Fibroblast of lung (primary cell): ENCODE results near the gene TXK. TPM values are rescaled to one million over a fixed set of nuclear protein-coding genes. Genes with fewer than 3 reads are reported as not detected.

ENCODE experiments used
- DNase-seq, 2 donors: peaks; one replicate each; pipeline versions ENCODE4 v3.0.0 to v3.0.0-alpha.2; 2010; ENCODE audit warnings: low read depth in 2 of 2
- H2AFZ ChIP-seq: 2 replicates; pipeline ENCODE4 v1.5.1; 2012; ENCODE audit warnings: low read length, control low read depth, inconsistent platforms
- H3K27ac ChIP-seq: 2 replicates; pipeline ENCODE4 v1.5.1; 2011; ENCODE audit warnings: low read length, control low read depth; ENCODE audit not compliant: insufficient read depth
- H3K27me3 ChIP-seq: 2 replicates; pipeline ENCODE4 v1.5.1; 2011; ENCODE audit warnings: mild to moderate bottlenecking, low read length; ENCODE audit not compliant: control insufficient read depth, insufficient read depth
- H3K36me3 ChIP-seq: 2 replicates; pipeline ENCODE4 v1.5.1; 2011; ENCODE audit warnings: low read length; ENCODE audit not compliant: control insufficient read depth, insufficient read depth
- H3K4me1 ChIP-seq: 2 replicates; pipeline ENCODE4 v1.5.1; 2011; ENCODE audit warnings: low read length; ENCODE audit not compliant: control insufficient read depth, insufficient read depth; ENCODE audit errors: extremely low read depth
- H3K4me2 ChIP-seq: 2 replicates; pipeline ENCODE4 v1.5.1; 2011; ENCODE audit warnings: low read length, control low read depth; ENCODE audit not compliant: insufficient read depth; ENCODE audit errors: extremely low read depth
- H3K4me3 ChIP-seq, 4 experiments: fragments of 200-600 bp in 1 of 4; sonication (generic) in 1 of 4; replicated peaks in 1 of 4; 2 replicates each; pipeline ENCODE4 v1.5.1; 2011 to 2016; ENCODE audit warnings: low read length in 4 of 4, low read depth in 3 of 4, mild to moderate bottlenecking in 3 of 4, control low read depth in 2 of 4, inconsistent platforms in 1 of 4, mixed read lengths in 1 of 4; ENCODE audit not compliant: insufficient read depth in 1 of 4; ENCODE audit errors: control extremely low read depth in 1 of 4
- H3K79me2 ChIP-seq: 2 replicates; pipeline ENCODE4 v1.5.1; 2012; ENCODE audit warnings: mild to moderate bottlenecking, low read length, inconsistent platforms; ENCODE audit not compliant: control insufficient read depth, insufficient read depth
- H3K9ac ChIP-seq: 2 replicates; pipeline ENCODE4 v1.5.1; 2011; ENCODE audit warnings: mild to moderate bottlenecking, low read length, control low read depth; ENCODE audit not compliant: insufficient read depth
- H3K9me3 ChIP-seq: 2 replicates; pipeline ENCODE4 v1.5.1; 2012; ENCODE audit warnings: low read depth, low read length; ENCODE audit not compliant: control insufficient read depth, insufficient read depth
- H4K20me1 ChIP-seq: 2 replicates; pipeline ENCODE4 v1.5.1; 2011; ENCODE audit warnings: low read length; ENCODE audit not compliant: control insufficient read depth, insufficient read depth; ENCODE audit errors: extremely low read depth
- CTCF ChIP-seq, 2 donors: IDR thresholded peaks in 1 of 2; conservative IDR thresholded peaks in 1 of 2; 1 replicate in 1 of 2; 2 replicates in 1 of 2; pipeline ENCODE4 v1.5.1; 2011 to 2012; ENCODE audit warnings: low read length in 2 of 2, control low read depth in 1 of 2, inconsistent platforms in 1 of 2, low read depth in 1 of 2, mild to moderate bottlenecking in 1 of 2
- EZH2 ChIP-seq: IDR thresholded peaks from 2 replicates; pipeline ENCODE4 v1.5.1; 2012; ENCODE audit warnings: low read length, control low read depth, mild to moderate bottlenecking; ENCODE audit errors: missing control alignments
- polyA plus RNA-seq, 2 donors: library from polyadenylated mRNA; depleted of rRNA in 1 of 2; stranded (reverse) in 1 of 2; unstranded in 1 of 2; fragments of >200 nt; gene quantifications; 2 replicates each; pipeline ENCODE4 v1.2.1, GENCODE V29; 2011 to 2012; ENCODE audit warnings: missing spikeins in 1 of 2
- total RNA-seq: library from RNA; depleted of rRNA; stranded (reverse); fragments of >200 nt; gene quantifications from 2 replicates; pipeline ENCODE4 v1.2.1, GENCODE V29; 2014

Gene TXK
- total and polyA plus RNA-seq, 2 donors (not counting 1 experiment from before 2014, with no cell fraction given): 0.05 to 0.66 TPM

GRCh38 chr4:48047896-48048295 lies 86.2 kb downstream of the TXK start:
- Histone ChIP-seq H3K27ac (no peak overlapping the region), H4K20me1 (no peaks in the 10 kb centered on the region), H3K9me3 (no peaks in the 10 kb centered on the region), H2AFZ (no peak overlapping the region), H3K27me3 (peaks cover 2% of the 10 kb centered on the region), H3K9ac (no peak overlapping the region), H3K36me3 (no peaks in the 10 kb centered on the region), H3K4me3 (no peak overlapping the region), H3K79me2 (no peaks in the 10 kb centered on the region), H3K4me1 (no peaks in the 10 kb centered on the region), H3K4me2 (no peak overlapping the region)
- no peak for TF ChIP-seq CTCF (conservative IDR thresholded peaks at IDR 0.05 in 1 of 2, IDR thresholded peaks at IDR 0.05 in 1 of 2; ENCODE audit: low read depth in 1 of 2, low read length in 2 of 2)
- no peak for TF ChIP-seq EZH2
- DNase-seq: no peak

- Histone ChIP-seq H2AFZ (no peak overlapping the region), H3K4me3 (no peak overlapping the region), H3K9me3 (no peaks in the 10 kb centered on the region), H3K27ac (no peak overlapping the region), H3K27me3 (peaks cover 2% of the 10 kb centered on the region), H3K79me2 (no peaks in the 10 kb centered on the region), H3K36me3 (no peaks in the 10 kb centered on the region), H3K4me1 (no peaks in the 10 kb centered on the region), H3K4me2 (no peak overlapping the region), H3K9ac (no peak overlapping the region), H4K20me1 (no peaks in the 10 kb centered on the region)
- TF ChIP-seq EZH2 (no peak), CTCF (conservative IDR thresholded peaks at IDR 0.05 in 1 of 2, IDR thresholded peaks at IDR 0.05 in 1 of 2; ENCODE audit: low read depth in 1 of 2, low read length in 2 of 2) (no peak)
- DNase-seq: no peak
Observed at GRCh38 chr4:48047421-48047844, 86.6 kb downstream of the TXK start.

GRCh38 chr4:48046059-48046458 lies 88.0 kb downstream of the TXK start:
- no peak for TF ChIP-seq CTCF (conservative IDR thresholded peaks at IDR 0.05 in 1 of 2, IDR thresholded peaks at IDR 0.05 in 1 of 2; ENCODE audit: low read depth in 1 of 2, low read length in 2 of 2)
- no peak for TF ChIP-seq EZH2
- no peak overlapping the region for H3K4me3 ChIP-seq
- no peaks in the 10 kb centered on the region for H3K9me3 ChIP-seq
- H2AFZ ChIP-seq: no peak overlapping the region
- no peaks in the 10 kb centered on the region for H4K20me1 ChIP-seq
- H3K9ac ChIP-seq: no peak overlapping the region
- peaks cover 2% of the 10 kb centered on the region for H3K27me3 ChIP-seq
- no peak for DNase-seq
- H3K27ac ChIP-seq: no peak overlapping the region
- no peaks in the 10 kb centered on the region for H3K4me1 ChIP-seq
- H3K4me2 ChIP-seq: no peak overlapping the region
- H3K36me3 ChIP-seq: no peaks in the 10 kb centered on the region
- no peaks in the 10 kb centered on the region for H3K79me2 ChIP-seq
